HG03045 (cell line): Measurements from ENCODE around the gene KLK11.

ENCODE experiments used
- ATAC-seq: cut with Tn5 transposase; IDR thresholded peaks from one replicate; pipeline ENCODE4 v1.9.1; 2021; ENCODE audit warnings: mild to moderate bottlenecking, moderate library complexity; ENCODE audit not compliant: unreplicated experiment

Gene KLK11

DNA sequence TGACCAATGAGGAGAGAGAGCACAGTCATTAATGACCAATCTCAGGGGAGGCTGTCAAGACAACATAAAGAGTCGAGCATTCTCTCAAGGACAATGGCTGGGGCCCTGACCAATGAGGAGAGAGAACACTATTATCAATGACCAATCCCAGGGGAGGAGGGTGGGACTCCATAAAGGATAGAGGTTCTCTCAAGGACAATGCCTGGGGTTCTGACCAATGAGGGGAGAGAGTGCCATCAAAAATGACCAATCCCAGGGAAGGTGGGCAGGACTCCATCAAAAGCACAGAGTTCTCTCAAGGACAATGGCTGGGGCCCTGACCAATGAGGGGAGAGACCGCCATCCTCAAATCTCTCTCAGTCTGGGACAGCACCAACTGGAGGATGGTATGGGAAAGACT is 3.3 kb upstream of the KLK11 start:
- ATAC-seq, result no peak

DNA sequence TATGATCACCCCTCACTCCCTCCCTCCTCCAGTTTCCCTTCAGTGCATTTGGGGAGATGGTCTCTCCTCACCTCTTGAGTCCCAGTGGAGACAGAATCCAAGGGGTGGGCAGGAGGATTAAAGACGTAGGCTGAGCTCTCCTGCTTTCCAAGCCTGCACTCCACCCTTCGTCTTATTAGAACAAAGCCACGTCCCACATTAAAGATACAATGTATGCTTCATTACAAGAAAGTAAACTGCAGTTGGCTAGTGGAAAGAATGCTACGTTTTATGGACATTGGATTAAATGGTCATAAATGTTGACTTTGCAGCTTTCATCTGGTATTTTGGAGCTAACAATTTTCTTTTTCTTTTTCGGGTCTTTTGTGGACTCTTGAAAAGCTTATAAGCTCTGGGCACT is 1.5 kb upstream of the KLK11 start:
- ATAC-seq, result no peak

DNA sequence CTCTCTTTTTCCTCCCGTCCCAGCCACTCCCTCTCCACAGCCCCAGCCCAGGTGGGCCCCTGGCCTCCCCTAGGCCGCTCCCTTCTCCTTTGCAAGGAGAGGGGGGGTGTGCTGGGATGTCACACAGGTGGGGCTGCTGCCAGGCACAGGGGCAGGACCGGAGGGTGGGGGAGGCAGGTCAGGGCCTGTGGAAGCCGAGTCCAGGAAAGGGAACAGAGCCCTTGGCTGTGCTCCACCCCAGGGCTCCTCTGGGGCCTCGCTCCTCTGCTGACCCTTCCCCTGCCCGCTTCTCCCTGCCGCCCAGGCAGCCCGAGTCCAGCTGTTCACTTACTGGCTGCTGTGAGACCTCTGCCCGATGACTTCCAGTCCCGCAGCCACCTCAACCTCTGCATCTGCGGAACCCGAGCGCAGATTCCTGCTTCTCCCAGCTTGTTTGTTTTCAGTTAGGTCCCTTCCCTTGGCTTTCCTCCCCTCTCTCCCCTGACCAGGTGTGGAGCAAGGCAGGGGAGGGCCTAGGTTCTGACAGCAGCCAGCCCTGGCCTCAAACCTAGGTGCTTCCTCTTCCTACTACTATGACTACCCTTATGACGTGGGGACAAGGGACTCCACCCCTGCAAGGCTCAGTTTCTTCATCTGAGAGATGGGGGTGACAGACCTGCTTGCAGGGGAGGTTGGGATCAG is 850 bp upstream of the KLK11 start:
- ATAC-seq, result no peak

DNA sequence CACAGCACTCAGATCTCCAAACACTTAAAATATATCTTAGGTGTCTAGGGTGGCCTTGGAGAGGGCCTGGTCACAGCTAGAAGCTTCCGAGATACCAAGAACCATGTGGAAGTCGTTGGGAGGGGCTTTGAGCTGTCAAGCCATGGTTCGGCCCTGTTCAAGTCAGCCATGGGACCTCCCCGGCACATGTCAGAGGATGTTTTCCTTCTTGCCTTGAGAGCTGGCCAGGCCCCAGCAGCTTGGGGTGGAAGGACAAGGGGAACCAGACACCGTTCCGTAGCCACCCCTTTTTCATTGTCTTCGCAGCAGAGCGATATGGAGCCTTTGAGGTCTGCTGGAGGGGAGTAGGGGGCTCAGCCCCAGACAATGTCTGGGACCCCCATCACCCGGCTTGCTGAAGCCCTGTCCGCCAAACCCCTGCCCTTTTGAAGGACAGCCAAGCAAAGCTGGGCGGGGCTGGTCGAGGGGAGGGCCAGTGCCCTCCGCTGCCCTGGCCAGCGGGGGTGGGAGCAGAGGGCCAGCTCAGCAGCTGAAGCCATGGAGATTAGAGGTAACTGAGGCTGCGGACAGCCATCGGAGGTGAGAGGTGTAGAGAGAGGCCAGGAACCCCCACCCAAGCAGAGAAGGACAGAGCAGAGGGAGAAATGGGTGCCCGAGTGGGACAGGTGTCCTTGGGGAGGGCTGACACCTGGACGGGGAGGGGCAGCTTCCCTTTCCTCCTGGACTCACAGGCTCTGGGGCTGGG is 435 bp downstream of the KLK11 start:
- no peak for ATAC-seq

DNA sequence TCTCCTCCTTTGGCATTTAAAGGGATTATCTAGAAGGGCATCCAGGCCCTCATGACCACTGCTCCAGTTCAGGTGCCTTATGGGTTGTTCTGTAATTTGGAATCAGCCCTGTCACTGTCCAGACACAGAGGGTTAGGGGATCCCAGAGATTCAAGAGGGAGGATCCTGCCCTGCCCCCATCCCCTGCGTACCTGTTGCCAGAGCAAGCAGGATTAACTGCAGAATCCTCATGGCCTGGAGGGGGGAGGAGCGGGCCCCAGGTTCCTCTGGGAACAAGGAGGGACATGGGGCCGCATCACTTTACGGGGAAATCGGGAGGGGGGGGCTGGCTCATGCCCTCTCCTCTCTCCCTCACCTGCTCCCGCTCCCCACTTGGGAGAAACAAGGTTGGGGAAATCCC is 1.0 kb downstream of the KLK11 start:
- ATAC-seq, result no peak

DNA sequence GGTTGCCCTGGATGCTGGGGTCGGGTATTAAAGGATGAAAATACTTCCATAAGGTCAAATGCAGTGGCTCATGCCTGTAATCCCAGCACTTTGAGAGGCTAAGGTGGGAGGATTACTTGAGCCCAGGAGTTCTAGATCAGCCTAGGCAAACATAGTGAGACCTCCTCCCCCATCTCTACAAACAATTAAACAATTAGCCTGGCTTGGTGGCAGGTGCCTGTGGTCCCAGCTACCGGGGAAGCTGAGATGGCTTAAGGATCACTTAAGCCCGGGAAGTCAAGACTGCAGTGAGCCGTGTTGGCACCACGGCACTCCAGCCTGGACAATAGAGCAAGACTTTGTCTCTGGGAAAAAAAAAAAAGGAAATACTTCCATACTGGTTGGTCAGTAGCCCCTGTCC is 1.5 kb downstream of the KLK11 start:
- ATAC-seq, result no peak

DNA sequence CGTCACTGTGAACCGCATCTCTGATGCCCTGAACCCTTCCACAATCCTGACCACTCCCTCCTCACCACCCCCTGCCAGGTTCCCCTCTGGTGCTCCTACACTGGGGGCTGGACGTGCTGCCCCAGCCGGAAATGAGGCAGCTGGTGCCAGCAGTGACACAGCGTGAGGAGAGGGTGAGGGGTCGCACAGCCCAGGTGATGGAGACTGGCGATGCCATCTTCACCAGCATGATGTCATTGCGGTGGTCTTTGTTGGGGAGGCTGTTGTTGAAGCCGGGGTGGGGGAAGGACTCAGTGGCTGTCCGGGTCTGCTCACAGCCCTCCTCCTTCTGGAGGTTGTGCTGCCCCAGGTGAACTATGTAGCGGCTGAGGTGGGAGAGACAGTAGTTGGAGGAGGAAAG is 2.5 kb downstream of the KLK11 start:
- no peak for ATAC-seq

DNA sequence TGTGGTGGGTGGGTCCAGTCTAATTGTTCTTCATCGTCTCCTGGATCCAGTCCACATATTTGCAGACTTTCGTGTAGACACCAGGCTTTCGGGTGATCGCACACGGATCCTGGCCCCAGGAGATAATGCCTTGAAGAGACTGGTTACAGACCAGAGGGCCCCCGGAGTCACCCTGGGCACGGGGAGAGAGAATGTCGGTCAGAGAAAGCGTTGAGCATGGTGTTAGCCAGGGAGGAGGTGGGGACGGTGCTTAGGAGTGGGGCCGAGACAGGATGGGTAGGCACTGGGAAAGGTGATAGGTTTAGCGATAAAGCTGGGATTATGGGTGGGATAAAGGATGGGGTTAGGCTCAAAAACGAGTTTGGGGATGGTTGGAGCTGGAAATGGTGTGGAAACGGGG is 3.9 kb downstream of the KLK11 start:
- ATAC-seq, result no peak

DNA sequence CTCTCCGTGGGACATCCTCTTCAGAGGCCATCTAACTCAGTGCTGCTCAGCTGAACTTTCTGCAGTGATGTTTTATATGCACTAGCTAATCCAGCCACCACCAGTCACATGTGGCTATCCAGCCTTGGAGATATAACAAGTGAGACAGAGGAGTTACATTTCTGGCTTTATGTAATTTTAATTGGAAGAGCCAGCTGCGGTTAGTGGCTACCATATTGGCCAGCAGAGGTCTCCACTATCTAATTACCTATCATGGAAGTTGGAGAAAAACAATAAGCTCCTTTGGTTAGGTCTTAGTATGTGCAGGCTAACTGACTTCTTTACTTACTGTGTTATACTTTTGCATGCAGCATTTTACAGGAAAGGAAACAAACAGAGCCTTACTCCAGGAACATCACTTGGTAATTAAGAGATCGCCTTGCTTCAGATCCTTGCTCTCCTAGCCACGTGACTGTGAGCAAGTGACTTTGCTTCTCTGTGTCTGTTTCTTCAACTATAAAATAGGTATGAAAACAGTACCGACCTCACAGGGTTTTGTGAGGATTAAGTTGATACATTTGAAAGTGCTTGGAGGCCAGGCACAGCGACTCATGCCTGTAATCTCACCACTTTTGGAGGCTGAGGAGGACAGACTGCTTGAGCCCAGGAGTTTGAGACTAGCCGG is 5.3 kb downstream of the KLK11 start:
- no peak for ATAC-seq

DNA sequence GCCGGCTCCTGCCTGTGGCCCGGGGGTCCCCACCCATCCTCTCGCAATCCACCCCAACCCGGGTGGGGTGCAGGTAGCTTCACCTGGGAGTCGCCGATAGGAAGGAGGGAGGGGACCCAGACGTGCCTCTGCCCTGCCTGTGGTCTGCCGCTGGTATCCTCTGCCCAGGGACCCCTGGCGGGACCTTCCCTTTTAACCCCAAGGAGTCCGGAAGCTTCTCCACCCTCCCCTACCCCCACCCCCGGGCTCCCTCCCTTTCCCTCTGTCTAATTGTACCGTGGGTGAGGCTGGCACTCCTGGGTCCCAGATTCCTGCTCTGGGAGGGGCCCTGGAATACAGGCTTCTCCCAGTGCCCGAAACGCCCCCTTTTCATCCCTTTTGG is 6.9 kb downstream of the KLK11 start, which contains the start of gene KLK10:
KLK10 (minus strand) TSS at position 166 of the 382 bp plus-strand sequence. CDS start 579 bp downstream, outside the sequence.
- ATAC-seq, result no peak

DNA sequence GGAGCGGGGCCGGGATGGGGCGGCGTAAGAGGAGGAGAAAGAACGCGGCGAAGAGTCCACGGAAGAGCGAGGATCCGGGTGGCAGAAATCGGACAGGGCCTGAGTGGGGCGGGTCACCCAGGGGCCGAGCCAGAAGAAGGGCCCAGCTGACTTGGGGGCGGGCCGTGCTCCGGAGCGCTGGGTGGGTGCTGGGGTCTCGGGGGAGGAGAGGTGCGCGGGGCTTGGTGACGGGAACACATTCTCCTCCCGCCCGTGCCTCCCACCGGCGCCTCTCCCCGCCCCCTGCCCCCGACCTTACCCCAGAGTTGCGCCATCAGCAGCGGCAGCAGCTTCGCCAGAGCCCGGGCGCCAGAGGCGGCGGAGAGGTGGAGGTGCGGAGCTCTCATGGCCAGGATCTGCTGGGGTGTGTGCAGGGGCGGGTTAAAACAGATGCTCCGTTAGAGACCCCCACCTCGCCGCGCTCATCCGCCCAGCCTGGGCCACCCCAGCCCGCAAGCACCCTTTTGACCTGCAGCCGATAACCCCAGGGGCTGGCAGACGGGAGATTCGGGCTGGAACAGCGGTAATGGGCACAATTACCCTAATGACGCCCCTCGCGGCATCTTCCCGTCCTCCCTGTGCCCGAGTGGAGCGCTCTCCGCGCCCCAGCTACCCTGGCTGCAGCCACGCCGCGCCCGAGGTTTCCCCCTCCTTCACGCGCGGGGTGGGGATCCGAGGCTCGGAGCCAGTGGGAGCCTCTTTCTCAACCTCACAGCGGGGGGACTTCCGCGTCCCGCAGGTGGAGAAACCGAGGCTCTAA is 7.5 kb downstream of the KLK11 start:
- ATAC-seq, result no peak

DNA sequence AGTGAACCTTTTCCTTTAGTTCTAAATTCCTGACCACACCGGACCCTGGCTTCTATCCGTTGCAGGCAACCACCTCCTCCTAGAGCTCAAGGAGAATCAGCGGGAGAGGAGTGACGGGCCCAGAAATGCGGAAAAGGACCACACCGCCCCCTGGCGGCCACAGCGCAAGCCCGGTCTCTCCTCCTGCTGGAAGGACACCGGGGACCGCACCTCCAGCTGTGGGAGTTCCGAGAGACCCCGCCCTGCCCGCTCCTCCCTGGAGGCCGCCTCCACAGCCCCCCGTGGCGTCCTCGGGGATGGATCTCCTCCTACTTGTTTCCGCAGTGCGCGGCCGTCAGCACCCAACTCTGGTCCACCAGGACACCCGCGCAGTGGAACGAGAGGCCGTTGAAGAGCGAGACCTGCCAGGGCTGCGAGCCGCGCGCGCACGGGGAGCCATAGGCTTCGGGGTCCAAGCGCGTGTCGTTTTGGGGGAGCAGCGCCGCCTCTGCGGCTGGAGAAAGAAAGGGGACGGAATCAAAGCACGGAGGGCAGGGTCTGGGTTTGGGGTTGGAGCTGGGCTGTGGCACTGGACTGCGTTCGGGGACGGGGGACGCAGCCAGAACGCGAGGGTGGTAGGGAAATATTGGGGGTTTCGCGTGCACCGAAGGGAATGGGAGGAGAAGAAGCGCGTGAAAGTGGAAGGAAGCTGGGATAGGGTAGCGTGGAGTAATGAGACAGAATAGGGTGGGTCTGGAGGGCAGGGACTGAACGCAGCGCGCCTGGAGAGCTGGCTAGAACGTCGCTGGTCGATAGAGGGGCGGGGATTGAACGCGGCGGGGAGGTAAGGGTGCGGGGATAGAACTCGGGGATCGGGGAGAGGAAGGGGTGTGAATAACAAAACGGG is 9.4 kb downstream of the KLK11 start:
- no peak for ATAC-seq

DNA sequence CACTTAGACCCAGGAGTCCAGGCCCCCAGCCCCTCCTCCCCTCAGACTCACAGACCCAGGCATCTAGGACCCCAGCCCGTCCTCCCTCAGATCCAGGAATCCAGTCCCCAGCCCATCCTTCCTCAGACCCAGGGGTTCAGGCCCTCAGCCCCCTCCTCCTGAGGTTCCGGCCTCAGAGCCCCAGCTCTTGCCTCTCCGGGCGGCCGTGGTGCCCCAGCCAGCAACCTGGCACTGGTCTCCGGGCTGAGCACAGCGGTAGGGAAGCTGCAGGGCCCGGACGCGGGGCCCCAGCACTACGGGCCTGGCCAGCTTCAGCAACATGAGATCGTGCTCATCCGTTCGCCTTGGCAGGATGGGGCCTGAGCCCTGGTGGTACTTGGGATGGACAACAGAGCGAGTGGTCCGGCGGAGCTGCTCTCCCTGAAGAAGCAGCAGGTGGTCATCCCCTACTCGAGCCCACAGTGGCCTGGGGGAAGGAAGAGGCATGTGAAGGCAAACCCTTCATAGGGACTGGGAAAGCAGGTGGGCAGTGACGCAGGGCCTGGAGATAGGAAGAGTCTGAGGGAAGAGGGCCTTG is 10.6 kb downstream of the KLK11 start:
- ATAC-seq, result no peak

DNA sequence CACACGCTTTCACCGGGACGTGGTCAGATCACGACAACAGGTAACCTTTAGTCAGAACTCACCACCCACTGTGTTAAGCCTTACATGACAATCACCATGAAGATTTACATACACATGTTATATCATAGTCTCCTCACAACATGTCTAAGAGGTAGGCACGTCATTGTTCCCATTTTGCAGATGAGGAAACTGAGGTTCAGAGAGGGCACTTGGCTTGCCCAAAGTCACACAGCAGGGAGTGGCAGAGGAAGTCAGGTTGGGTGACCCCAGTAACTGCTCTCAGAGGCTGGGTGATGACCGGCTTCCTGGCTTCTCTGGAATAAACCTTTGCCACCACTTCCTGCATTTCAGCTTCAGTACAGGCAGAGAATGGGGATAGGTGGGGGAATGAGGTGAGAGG is 12.2 kb downstream of the KLK11 start:
- ATAC-seq, result no peak

DNA sequence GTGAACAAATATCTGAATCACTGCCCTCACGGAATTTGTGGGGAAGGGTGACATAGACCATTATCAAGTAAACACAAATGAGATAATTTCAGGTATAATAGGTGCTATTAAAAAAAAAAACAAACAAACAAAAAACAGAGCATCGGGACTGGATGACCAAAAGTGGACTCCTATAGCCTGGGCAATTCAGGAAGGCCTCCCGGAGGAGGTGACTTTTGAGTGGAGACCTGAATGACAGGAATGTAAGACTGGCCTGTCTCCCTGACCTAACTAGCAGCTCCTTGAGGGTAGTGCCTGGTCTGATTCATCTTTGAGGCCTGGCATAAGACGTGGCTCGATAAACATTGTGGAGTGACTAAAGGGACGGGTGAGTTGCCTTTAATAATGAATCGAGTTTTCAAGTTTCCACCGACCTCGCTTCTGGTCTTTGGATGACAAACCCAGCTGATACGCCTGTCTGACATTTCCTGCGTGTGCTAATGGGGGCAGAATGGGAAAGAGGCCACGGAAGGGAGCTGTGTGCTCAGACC is 13.7 kb downstream of the KLK11 start:
- no peak for ATAC-seq

DNA sequence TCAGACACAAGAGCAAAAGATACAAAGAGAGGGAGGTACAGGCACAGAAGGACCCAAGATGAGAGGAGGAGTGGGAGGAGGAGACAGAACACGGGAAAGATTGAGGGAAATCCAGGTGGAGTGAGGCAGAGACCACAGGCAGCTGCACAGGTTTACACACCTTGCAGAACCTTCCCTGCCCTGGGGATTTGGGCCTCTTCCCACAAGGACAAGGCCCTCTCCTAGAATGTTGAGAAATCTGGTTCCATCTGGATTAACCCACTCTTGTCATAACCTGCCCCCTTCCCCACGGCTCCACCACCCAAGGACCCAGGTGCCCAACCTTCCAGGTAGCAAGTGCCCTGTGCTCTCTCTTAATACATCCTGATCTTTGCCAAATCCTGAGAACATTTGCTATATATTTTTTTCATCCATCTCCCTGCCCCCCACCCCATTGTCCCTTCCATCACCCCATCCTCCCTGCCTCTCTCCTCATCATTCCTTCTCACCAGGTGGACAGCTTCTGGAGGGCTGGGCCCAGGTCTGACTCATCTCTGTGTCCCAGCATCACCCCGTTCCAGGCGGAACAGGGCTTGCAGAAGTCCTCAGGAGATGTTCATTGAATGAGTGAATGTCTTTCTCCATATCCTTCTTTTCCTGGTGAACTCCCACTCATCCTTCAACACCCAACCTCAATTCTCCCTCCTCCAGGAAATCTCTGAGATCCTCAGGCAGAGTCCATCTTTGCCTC is 16.2 kb downstream of the KLK11 start:
- no peak for ATAC-seq

DNA sequence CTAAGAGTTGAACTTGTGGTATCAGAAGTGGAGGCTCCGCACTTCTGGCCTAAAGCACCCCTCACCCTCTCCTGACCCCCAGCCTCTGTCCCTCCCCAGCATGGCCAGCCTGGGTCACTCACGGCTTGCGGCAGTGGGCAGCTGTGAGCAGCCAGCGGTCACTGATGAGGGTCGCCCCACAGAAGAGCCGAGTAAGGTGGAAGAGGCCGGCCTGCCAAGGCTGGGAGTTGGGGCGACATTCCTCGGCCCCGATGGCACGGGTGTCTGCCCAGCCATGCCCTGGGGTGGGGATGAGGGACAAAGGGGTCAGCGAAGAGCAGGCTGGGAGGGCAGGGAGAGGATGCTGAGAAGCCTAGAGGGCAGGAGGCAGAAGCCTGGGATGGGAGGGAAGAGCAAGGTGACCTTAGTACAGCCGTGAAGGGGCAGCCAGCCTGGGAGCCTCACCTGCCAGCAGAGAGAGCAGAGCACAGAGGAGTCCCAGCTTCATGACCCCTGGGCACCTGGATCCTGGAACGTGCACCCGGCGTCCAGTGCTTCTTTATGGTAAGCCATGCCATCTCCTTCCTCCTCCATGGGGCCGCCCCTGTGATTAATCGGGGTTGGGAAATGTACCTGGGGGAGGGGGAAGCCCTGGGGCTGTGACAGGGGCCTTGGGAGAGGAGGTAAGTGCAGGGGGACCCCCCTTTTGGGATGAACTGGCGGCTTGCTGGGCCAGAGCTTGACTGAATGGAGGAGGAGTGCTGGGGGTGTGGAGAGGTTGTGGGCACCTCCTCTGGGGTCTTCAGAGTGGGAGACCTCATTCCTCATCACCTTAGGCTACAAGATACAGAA is 17.1 kb downstream of the KLK11 start:
- no peak for ATAC-seq

DNA sequence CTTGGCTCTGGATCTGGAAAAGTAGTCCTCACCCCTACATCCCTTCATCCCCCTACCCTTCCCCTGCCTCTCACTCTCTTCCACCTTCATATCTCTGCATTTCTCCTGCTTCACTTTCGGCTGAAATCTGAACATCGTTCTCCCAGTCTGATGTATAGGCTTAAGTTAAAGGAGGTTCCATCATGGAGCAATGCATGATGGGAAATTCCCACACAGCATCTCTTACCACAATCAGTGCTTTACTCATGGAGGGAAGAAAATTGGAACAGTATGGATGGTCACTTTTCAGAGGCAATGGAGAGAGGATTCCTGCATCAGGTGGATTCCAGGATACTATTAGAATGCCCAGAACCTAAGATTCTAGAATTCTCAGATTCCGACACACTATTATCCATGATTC is 18.9 kb downstream of the KLK11 start:
- no peak for ATAC-seq
